Measurements from ENCODE around the gene NAT8. TPM values are rescaled to one million over a fixed set of nuclear protein-coding genes. Genes with fewer than 3 reads are reported as not detected.

The NAT8 gene
- total and polyA plus RNA-seq, 2 of the 13 experiments (the other 11 are each of a cell fraction or from before 2014, with no cell fraction given) = 1.9 to 12.9 TPM

Other genes with a start within 250 kb of the NAT8 start
- 58.0 and 73.8 TPM in 2 replicates for gene TPRKB, start 94.9 kb upstream of the NAT8 start, total RNA-seq (2016; rRNA removed; fragmentation: Illumina TruSeq; extraction: Trizol)
- gene TPRKB, start 94.9 kb upstream of the NAT8 start, polyA plus RNA-seq (2011; rRNA removed) = 23.4 and 32.0 TPM in 2 replicates
- gene DUSP11, start 137.7 kb upstream of the NAT8 start, total RNA-seq (2016; rRNA removed; fragmentation: Illumina TruSeq; extraction: Trizol) = 36.2 and 48.9 TPM in 2 replicates
- gene DUSP11, start 137.7 kb upstream of the NAT8 start, polyA plus RNA-seq (2011; rRNA removed) = 23.1 and 30.5 TPM in 2 replicates
- not detected in 2 replicates for gene C2orf78, start 141.8 kb upstream of the NAT8 start, total RNA-seq (2016; rRNA removed; fragmentation: Illumina TruSeq; extraction: Trizol)
- not detected in 2 replicates for gene C2orf78, start 141.8 kb upstream of the NAT8 start, polyA plus RNA-seq (2011; rRNA removed)
- 53.2 and 85.0 TPM in 2 replicates for gene STAMBP, start 186.5 kb upstream of the NAT8 start, total RNA-seq (2016; rRNA removed; fragmentation: Illumina TruSeq; extraction: Trizol)
- gene STAMBP, start 186.5 kb upstream of the NAT8 start, polyA plus RNA-seq (2011; rRNA removed) = 45.2 and 49.6 TPM in 2 replicates